Measurements from ENCODE around the gene C15orf62. TPM values are rescaled to one million over a fixed set of nuclear protein-coding genes. Genes with fewer than 3 reads are reported as not detected.

Gene C15orf62
- total and polyA plus RNA-seq, 2 experiments from 2014 or later, result 0.28 TPM; not detected in 1

DNA sequence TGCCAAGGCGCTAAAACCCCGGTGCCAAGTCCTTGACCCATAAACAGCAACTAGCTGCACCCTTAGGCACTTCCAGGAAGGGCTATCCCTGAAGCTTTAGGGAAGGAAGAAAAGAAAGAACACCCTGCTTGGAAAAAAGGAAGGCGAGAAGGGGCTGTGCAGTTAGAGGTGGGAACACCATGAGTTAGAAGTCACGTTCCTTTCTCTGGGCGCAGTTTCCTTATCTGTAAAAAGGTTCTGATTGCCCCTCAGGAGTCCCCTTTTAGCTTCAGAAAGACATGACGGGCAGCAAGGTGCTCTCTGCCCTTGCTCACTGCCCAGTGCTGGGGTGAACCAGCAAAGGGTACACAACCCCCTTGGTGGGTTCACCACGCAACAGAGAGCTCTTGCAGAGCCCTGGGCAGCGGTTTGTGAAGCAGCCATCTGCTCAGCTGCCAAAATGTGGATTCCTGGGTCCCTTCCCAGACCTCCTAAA lies 5.1 kb upstream of the C15orf62 start:
- DNase-seq, result peak; percentile 49
- no peaks in the 10 kb centered on the region for H3K27me3 ChIP-seq (replicated peaks; ENCODE audit: insufficient read depth)
- TF ChIP-seq EZH2phosphoT487 (IDR thresholded peaks at IDR 0.05; ENCODE audit: insufficient read depth, low read depth), result no peak
- no peak for TF ChIP-seq EZH2 (IDR thresholded peaks at IDR 0.05; ENCODE audit: insufficient read depth, poor library complexity, severe bottlenecking)
- H3K4me2 ChIP-seq (ENCODE audit: unreplicated experiment), result peak overlapping the region; percentile 90
- H3K27ac ChIP-seq, result peak overlapping the region; percentile 71
- H4K20me1 ChIP-seq (ENCODE audit: insufficient read depth), result no peaks in the 10 kb centered on the region
- H3K9me2 ChIP-seq (ENCODE audit: insufficient read depth), result no peaks in the 10 kb centered on the region
- peak overlapping the region; percentile 88; the same call in 1 of the 2 replicates for H2AFZ ChIP-seq
- in situ Hi-C loops (cut with MboI), result no loop called here
- H3K4me1 ChIP-seq (ENCODE audit: insufficient read depth), result peaks cover 33% of the 10 kb centered on the region
- H3K4me3 ChIP-seq, result peak overlapping the region; percentile 70
- H3K9ac ChIP-seq, result peak overlapping the region; percentile 62; the same call in 1 of the 2 replicates
- WGBS, 2 experiments (ENCODE audit: low coverage in 1 of 2, low lambda C conversion rate in 2 of 2, missing lambda C conversion rate in 2 of 2), result 5 to 9% methylated on average over 8 of the region's 8 CpGs
- H3F3A ChIP-seq (ENCODE audit: insufficient read depth), result peaks cover 26% of the 10 kb centered on the region
- H3K9me3 ChIP-seq (ENCODE audit: low read depth), result no peaks in the 10 kb centered on the region
- H3K79me2 ChIP-seq (ENCODE audit: insufficient read depth), result no peaks in the 10 kb centered on the region
- no peaks in the 10 kb centered on the region for H3K36me3 ChIP-seq (ENCODE audit: low read depth)

DNA sequence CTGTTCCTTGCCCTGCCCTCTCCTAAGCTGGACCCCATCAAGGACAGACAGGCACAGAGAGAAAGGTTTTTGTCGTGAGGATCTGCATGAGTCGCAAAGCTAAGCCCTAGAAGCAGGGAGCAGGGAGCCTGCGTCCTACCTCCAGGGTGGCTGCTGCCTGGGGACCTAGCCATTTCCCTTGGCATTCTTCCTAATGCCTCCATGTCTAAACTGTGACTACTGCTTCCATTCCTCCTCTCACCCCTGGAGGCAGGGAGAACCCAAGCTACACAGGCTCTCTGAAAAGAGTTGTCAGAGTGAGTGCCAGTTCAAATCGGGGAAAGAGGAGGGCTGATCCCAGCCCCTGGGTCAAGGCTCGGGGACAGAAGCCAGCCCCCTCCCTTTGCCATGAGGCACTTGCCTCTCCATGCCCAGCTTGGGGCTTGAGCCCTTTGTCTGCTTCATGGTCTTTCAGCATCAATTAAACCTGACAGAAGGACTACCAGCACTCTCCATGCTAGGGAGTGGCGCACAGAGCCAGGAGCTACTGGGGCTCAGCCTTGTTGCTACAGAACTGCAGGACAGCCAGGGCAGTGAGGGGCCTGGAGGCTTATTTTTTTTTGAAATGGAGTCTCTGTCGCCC lies 3.5 kb upstream of the C15orf62 start:
- Histone ChIP-seq H3F3A (ENCODE audit: insufficient read depth) (peaks cover 26% of the 10 kb centered on the region), H3K9me3 (ENCODE audit: low read depth) (no peaks in the 10 kb centered on the region), H3K36me3 (ENCODE audit: low read depth) (no peaks in the 10 kb centered on the region), H3K27ac (no peak overlapping the region), H3K4me3 (no peak overlapping the region), H2AFZ (no peak overlapping the region), H4K20me1 (ENCODE audit: insufficient read depth) (no peaks in the 10 kb centered on the region), H3K9me2 (ENCODE audit: insufficient read depth) (no peaks in the 10 kb centered on the region), H3K79me2 (ENCODE audit: insufficient read depth) (no peaks in the 10 kb centered on the region), H3K9ac (no peak overlapping the region), H3K27me3 (replicated peaks; ENCODE audit: insufficient read depth) (no peaks in the 10 kb centered on the region), H3K4me1 (ENCODE audit: insufficient read depth) (peaks cover 33% of the 10 kb centered on the region), H3K4me2 (ENCODE audit: unreplicated experiment) (peak overlapping the region; percentile 16)
- TF ChIP-seq EZH2 (IDR thresholded peaks at IDR 0.05; ENCODE audit: insufficient read depth, poor library complexity, severe bottlenecking), result no peak
- no peak for TF ChIP-seq EZH2phosphoT487 (IDR thresholded peaks at IDR 0.05; ENCODE audit: insufficient read depth, low read depth)
- in situ Hi-C loops (cut with MboI), result no loop called here
- DNase-seq, result peak; percentile 57
- 33 to 37% methylated on average over 7 of the region's 7 CpGs for WGBS, 2 experiments (ENCODE audit: low coverage in 1 of 2, low lambda C conversion rate in 2 of 2, missing lambda C conversion rate in 2 of 2)

DNA sequence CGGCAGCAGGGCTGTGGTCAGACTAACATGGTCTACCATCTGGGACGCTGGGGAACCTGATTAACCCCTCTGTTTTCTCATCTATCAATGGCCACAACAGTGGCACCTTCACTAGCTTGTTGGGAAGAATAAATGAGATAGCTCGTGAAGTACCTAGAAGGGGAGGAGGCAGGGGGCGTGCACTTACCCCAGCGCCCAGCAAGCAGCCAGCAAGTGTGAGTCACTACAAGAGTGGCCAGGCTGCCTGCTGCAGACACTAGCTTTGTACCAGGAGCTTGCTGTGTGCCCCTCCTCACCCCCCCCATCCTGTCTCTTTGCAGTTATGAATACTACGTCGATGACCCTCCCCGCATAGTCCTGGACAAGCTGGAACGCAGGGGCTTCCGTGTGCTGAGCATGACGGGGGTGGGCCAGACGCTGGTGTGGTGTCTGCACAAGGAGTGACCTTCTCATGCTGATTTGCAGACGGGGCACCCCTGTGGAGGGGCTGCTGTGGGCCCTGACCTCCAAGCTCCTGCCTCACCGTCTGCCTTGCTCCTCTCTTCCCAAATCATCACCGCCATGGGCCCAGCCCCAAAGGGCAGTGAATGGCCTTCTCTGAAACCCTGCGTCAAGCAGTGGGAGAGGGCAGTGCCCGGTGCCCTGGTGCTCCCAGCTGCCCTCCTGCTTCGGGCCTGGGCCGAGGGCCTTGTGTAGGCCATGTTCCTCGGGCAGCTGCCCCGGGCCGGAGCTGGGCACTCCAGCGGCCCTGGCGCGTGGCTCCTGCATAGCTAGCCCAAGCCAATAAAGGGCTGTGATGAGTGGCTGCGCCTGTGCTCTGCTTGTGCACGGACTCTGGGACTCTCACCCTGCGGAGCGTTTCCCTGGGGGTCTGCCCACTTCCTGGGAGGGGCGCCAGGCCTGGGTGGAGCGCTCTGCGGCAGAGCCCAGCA lies 2.6 kb upstream of the C15orf62 start:
- Histone ChIP-seq H3K4me1 (ENCODE audit: insufficient read depth) (peaks cover 33% of the 10 kb centered on the region), H3K9ac (no peak overlapping the region), H2AFZ (no peak overlapping the region), H3K27me3 (replicated peaks; ENCODE audit: insufficient read depth) (no peaks in the 10 kb centered on the region), H4K20me1 (ENCODE audit: insufficient read depth) (no peaks in the 10 kb centered on the region), H3K27ac (no peak overlapping the region), H3K9me3 (ENCODE audit: low read depth) (no peaks in the 10 kb centered on the region), H3K9me2 (ENCODE audit: insufficient read depth) (no peaks in the 10 kb centered on the region), H3F3A (ENCODE audit: insufficient read depth) (peaks cover 26% of the 10 kb centered on the region), H3K36me3 (ENCODE audit: low read depth) (no peaks in the 10 kb centered on the region), H3K79me2 (ENCODE audit: insufficient read depth) (no peaks in the 10 kb centered on the region), H3K4me3 (no peak overlapping the region), H3K4me2 (ENCODE audit: unreplicated experiment) (no peak overlapping the region)
- TF ChIP-seq EZH2phosphoT487 (IDR thresholded peaks at IDR 0.05; ENCODE audit: insufficient read depth, low read depth) (no peak), EZH2 (IDR thresholded peaks at IDR 0.05; ENCODE audit: insufficient read depth, poor library complexity, severe bottlenecking) (no peak)
- in situ Hi-C loops (cut with MboI), result no loop called here
- peak; percentile 57 for DNase-seq
- WGBS, 2 experiments (ENCODE audit: low coverage in 1 of 2, low lambda C conversion rate in 2 of 2, missing lambda C conversion rate in 2 of 2), result 86% methylated on average over 30 to 32 of the region's 32 CpGs

DNA sequence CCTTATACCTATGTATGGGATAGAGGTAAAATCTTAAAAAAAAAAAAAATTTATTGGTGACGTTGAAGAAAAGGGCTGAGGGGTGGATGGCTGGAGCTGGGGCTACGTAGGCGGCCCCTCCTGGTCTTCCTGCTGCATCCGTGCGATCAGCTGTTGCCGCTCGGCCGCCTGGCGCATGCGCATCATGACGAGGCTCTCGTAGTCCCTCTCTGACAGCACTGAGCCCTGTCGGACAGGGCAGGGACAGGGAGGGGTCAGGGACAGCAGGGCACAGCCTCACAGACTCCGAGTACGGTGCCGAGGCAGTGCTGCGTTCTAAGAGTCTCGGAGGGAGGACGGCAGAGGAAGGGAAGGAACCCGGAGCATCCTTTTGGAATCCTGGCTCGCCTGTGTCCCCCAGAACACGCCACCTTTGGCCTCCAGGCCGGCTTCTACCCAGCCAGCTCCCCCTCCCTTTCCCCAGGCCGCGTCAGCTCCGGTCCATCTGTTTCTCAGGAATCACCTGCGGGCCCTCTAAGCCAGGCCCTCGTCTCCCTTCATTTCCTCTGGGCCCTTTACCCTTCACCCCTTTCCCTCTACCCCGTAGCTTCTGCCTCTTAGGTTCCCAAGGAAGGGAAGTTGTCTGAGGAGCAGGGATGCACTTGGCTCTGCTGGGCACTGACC lies 1.8 kb upstream of the C15orf62 start:
- no peak overlapping the region for H3K4me3 ChIP-seq
- no peak for DNase-seq
- H3F3A ChIP-seq (ENCODE audit: insufficient read depth), result peaks cover 26% of the 10 kb centered on the region
- H3K4me1 ChIP-seq (ENCODE audit: insufficient read depth), result peaks cover 33% of the 10 kb centered on the region
- no peaks in the 10 kb centered on the region for H4K20me1 ChIP-seq (ENCODE audit: insufficient read depth)
- no peaks in the 10 kb centered on the region for H3K9me3 ChIP-seq (ENCODE audit: low read depth)
- WGBS, 2 experiments (ENCODE audit: low coverage in 1 of 2, low lambda C conversion rate in 2 of 2, missing lambda C conversion rate in 2 of 2), result 95 to 97% methylated on average over 28 to 29 of the region's 29 CpGs
- H3K9me2 ChIP-seq (ENCODE audit: insufficient read depth), result no peaks in the 10 kb centered on the region
- TF ChIP-seq EZH2phosphoT487 (IDR thresholded peaks at IDR 0.05; ENCODE audit: insufficient read depth, low read depth), result no peak
- TF ChIP-seq EZH2 (IDR thresholded peaks at IDR 0.05; ENCODE audit: insufficient read depth, poor library complexity, severe bottlenecking), result no peak
- no peaks in the 10 kb centered on the region for H3K36me3 ChIP-seq (ENCODE audit: low read depth)
- H3K4me2 ChIP-seq (ENCODE audit: unreplicated experiment), result no peak overlapping the region
- no peaks in the 10 kb centered on the region for H3K79me2 ChIP-seq (ENCODE audit: insufficient read depth)
- H3K27me3 ChIP-seq (replicated peaks; ENCODE audit: insufficient read depth), result no peaks in the 10 kb centered on the region
- no peak overlapping the region for H2AFZ ChIP-seq
- H3K9ac ChIP-seq, result no peak overlapping the region
- H3K27ac ChIP-seq, result no peak overlapping the region
- in situ Hi-C loops (cut with MboI), result no loop called here
